ENCODE measurements around the gene RAP2A.

Gene RAP2A

GRCh38 chr13:97498419-97498818 is 64.5 kb downstream of the RAP2A start:
- no peak for DNase-seq

- no peak for DNase-seq
Observed at GRCh38 chr13:97499181-97499580, 65.2 kb downstream of the RAP2A start.

GRCh38 chr13:97502181-97502580 is 68.2 kb downstream of the RAP2A start:
- DNase-seq = no peak

GRCh38 chr13:97502706-97503105 is 68.7 kb downstream of the RAP2A start:
- no peak for DNase-seq

GRCh38 chr13:97505017-97505416 is 71.0 kb downstream of the RAP2A start:
- no peak for DNase-seq

- no peak for DNase-seq
Observed at GRCh38 chr13:97506511-97506910, 72.5 kb downstream of the RAP2A start.

GRCh38 chr13:97512732-97513131 is 78.8 kb downstream of the RAP2A start:
- DNase-seq = no peak

- no peak for DNase-seq
Observed at GRCh38 chr13:97515643-97516042, 81.7 kb downstream of the RAP2A start.

GRCh38 chr13:97517967-97518366 is 84.0 kb downstream of the RAP2A start:
- no peak for DNase-seq

All from activated gamma-delta T cell treated with Interleukin-2 at 50 U/mL for 16 hours (primary cell).